Testis (tissue), 2 donors: ENCODE measurements around the gene TST.

ENCODE experiments used
- POLR2A ChIP-seq: fragments of 450-650 bp; IDR thresholded peaks from one replicate; pipeline ENCODE4 v1.6.1; 2017; ENCODE audit warnings: antibody characterized with exemption, mild to moderate bottlenecking, moderate library complexity
- TF ChIP-seq, protein P1 (sequence below), 3 experiments: fragments of 450-650 bp in 2 of 3; fragments of 200-600 bp in 1 of 3; sonication (generic) in 1 of 3; IDR thresholded peaks; one replicate each; pipeline ENCODE4 v1.5.1; 2016 to 2019; ENCODE audit warnings: antibody characterized with exemption in 3 of 3, mild to moderate bottlenecking in 2 of 3, moderate library complexity in 1 of 3

DNA sequence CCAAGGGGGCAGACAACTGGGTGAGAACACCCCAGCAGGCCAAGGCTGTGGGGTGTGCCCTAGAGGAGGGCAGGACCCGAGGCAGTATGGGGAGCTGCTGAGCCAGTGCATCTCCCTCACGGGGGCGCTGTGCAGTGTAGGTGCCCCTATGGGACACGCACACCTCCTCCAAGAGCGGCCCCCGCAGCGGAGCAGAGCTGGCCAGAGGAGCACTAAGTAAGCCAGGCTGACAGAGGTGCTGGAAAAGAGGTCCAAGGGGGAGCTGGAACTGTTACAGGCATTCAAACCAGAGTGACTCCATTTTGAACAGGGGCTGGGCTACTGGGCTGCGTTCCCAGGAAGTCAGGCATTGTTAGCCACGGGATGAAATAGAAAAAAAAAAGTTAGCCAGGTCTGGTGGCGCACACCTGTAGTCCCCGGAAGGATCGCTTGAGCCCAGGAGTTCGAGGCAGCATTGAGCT lies 41.8 kb downstream of the TST start:
- no peak for TF ChIP-seq POLR2A
- TF ChIP-seq, protein P1, sequence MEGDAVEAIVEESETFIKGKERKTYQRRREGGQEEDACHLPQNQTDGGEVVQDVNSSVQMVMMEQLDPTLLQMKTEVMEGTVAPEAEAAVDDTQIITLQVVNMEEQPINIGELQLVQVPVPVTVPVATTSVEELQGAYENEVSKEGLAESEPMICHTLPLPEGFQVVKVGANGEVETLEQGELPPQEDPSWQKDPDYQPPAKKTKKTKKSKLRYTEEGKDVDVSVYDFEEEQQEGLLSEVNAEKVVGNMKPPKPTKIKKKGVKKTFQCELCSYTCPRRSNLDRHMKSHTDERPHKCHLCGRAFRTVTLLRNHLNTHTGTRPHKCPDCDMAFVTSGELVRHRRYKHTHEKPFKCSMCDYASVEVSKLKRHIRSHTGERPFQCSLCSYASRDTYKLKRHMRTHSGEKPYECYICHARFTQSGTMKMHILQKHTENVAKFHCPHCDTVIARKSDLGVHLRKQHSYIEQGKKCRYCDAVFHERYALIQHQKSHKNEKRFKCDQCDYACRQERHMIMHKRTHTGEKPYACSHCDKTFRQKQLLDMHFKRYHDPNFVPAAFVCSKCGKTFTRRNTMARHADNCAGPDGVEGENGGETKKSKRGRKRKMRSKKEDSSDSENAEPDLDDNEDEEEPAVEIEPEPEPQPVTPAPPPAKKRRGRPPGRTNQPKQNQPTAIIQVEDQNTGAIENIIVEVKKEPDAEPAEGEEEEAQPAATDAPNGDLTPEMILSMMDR (IDR thresholded peaks at IDR 0.05), result peak in 2 of 3 experiments; percentile 14 to 22
